Head of caudate nucleus (tissue), 42 donors: Measurements from ENCODE around the gene SMIM22.

ENCODE experiments used
- DNase-seq, 42 donors: peaks; one replicate each; pipeline versions ENCODE4 v3.0.0 to v3.0.0-alpha.2; 2020 to 2021; ENCODE audit warnings: mixed read lengths in 7 of 42
- intact Hi-C: fragments of 100-400 bp; cut with DNase I; formaldehyde crosslinking; loops from one replicate; pipeline ENCODE4 v1.15.0; 2022

Gene SMIM22

GRCh38 chr16:4788910-4789309 is 6.3 kb upstream of the SMIM22 start:
- DNase-seq: no peak
- intact Hi-C loops: no loop called here

GRCh38 chr16:4790261-4790660 is 4.9 kb upstream of the SMIM22 start:
- no peak for DNase-seq
- intact Hi-C loops: no loop called here

GRCh38 chr16:4790871-4791270 is 4.3 kb upstream of the SMIM22 start:
- intact Hi-C loops: no loop called here
- no peak for DNase-seq

GRCh38 chr16:4792951-4793513 is 2.1 kb upstream of the SMIM22 start:
- intact Hi-C loops: no loop called here
- no peak for DNase-seq

GRCh38 chr16:4795828-4796572 is 831 bp downstream of the SMIM22 start:
- DNase-seq: no peak
- intact Hi-C loops: no loop called here

DNA sequence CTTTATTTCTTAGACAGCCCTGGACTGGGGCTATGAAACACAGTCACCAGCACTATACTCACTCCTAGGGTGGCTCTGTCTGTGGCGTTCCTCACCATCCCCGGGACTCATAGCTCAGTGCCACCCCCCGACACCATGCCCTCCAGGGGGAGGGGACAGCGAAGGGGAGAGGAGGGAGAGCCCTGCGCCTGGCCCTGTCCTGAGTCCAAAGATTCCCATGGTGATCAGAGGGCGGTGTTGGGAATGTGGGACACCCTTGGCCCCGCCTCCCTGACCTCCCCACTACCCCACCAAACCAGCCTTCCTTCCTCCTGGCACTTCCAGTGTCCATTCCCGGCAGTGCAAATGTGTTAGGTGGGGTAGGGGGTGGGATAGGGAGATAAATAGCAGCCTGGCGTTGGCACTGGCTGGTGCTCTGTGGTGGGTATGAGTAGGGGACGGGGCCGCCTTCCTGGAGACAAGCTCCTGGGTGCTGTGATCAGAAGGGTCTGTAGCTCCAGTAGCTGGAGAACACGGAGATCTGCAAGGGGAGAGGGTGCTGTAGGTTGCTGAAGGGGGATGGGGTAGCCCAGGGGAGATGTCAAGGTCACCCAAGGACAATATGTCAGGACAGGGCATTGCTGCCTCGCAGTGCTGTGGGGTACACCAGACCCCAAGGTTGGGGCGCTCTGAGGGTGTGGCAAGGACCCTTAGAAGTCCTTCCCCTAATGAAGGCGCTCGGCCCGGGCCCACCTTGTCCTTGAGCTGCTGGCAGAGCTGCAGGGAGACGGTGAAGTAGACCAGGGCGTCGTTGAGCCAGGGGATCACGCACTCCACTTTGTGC is 2.0 kb downstream of the SMIM22 start:
- no peak for DNase-seq
- intact Hi-C loops: no loop called here

DNA sequence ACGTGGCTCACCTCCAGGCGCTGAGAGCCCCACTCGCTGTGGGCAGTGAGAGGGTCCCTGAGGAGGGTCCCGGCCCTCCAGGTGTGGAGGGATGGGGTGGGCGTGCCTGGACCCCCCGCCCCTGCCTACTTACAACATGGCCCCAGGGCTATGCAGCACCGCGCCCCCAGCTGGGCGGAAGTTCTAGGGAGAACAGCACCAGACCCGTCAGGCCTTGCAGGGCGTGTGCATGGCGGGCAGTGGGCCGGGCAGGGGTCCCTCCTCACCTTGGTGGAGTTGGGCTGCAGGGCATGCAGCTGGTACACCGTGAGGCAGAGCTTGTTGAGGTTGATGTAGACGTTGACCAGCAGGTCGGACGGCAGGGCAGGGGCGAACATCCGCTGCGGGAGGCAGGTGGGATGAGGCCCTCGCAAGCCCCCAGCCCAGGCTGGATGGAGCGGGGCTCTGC is 2.7 kb downstream of the SMIM22 start:
- DNase-seq: no peak
- intact Hi-C loops: no loop called here

GRCh38 chr16:4798456-4798855 is 3.3 kb downstream of the SMIM22 start:
- intact Hi-C loops: no loop called here
- DNase-seq: no peak

DNA sequence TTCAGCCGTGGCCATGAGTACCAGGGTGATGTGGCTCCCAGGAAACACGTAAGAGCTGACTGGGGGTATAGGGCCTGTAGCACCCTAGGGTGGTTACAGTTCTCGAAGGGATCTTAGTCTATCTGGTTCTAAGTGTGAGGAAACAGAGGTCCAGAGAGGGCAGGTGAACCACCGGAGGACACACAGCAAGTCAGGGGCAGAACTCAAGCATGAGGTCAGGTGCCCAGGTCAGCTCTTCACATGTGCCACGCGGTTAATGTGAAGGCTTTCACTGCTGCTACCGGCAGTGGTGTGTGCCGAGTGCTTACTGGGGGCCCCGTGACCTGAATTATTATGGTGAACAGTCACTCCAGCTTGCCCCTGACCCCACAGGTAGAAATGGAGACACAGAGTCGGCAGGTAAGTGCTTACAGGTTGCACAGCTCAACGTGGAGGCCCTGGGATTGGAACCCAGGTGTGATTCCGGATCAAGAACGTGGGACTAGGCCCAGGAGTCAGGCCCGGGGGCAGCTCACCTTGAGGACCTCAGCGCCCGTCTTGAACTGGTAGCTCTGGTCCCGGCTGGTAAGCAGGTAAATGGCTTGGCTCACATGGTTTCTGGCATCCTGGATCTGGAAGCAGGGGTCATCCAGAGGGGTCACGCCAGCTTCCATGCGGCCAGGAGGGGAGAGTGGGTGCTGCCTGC is 4.1 kb downstream of the SMIM22 start:
- no peak for DNase-seq
- intact Hi-C loops: no loop called here

DNA sequence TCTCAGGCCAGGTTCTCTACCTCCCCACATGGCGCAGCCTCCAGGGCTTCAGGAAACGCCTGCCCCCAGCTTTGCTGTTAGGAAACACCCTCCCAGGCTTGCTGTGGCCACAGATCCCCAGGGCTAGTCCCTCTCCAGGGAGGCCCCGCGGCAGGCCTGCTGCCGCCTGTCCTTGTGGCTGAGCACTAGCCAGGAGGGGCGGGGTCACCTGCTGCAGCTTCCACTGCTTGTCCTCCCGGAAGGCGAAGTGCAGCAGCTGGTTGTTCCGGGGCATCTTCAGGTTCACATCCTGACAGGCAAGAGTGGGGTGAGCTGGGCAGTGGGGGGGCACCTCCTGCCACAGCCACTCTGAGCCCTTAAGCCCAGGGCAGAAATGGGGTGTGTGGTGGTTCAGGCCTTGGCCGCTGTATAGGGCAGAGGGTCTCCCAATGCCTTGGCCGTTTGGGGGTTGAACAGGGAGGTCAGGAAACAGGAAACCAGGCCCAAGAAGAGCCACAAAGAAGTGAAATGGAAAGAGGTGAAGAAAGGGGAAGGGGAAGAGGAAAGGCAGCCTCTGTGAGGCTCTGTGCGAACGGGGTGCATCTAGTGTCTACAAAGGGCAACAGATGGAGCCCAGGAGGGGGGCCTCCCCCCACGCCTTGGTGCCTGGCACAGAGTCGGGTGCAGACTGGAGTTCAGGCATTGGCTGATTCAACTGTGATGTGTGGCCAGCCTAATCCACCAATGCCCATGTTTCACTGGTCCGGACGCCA is 5.3 kb downstream of the SMIM22 start:
- intact Hi-C loops: loop anchor here (5.0 kb wide), 2 partner anchors 33 to 47 kb away; partner anchors contain the start of genes GLYR1, UBN1 and ZNF500
- peak; percentile 63 to 96 (median 88) for DNase-seq

DNA sequence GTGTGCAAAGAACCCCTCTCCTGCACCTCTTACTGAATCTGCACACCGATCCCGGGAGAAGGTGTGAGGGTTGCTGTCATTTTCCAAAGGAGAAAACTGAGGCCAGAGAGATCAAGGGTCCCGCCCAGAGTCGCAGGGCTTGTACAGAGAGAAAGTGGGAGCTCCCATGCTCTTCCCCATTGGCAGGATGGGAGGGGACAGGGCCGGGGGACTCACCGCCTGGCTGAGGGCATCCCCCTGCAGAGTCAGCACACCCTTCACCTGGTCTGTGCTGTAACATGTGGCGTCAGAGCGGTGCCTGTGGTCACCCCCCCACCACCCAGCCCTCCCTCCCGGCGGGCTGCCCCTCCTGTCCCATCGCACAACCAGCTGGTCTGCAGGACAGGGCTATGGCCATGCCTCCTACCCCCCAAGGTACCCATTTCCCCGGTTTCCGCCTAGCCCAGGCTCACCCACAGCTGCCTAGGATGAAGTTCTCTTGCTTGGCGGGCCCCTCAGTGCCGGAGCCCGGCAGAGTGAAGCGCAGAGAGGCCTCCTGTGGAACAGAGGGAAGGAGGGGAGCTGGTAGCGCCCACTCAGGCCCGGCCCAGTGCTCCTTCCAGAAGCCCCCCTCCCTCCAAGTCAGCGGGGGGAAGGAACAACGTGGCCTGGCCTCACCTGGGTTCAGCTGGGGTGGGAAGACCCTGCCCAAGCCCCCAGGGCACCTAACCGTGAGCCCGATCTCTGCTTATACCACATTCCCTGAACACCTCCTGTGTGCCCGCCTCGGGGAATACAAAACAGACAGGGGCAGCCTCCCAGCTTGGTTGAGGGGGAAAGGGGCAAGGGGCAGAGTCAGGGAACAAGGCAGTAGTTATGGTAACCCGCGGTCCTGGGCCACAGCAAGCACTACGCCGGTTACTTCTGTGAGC is 6.1 kb downstream of the SMIM22 start:
- intact Hi-C loops: loop anchor here (5.0 kb wide), 2 partner anchors 34 to 46 kb away; partner anchors contain the start of genes GLYR1, UBN1 and ZNF500
- DNase-seq: peak in 13 of 42 donors; percentile 14 to 58 (median 28)

DNA sequence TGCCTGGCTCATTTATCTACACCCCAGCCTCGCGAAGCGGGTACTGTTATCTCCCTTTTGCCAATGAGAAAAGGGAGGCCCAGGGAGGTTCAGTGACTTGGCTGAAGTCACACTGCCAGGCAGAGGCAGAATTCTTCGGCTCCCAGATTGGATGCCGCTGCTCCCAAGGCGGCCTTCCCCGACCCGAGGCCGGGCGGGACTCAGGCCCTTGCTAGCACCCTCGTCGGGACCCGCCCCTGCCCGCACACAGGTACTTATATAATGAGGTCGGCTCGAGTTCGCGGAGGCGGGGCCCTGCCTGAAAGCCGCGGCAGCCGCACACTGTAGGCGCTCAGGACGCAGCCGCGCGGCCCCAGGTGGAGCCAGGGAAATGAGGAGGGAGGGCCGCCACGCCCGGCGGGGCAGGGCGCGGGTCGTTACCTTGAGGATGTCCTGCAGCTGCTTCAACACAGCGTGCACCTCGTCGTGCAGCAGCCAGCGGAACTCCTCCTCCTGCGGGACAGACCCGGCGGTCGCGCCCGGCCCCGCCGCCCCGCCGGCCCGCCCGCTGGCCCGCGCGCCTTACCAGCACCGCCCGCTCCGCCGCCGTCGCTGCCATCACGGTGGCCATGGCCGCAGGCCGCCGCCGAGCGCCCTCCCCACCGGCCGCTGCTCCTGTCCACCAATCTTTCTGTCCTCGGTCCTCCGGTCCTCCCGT is 6.9 kb downstream of the SMIM22 start, which contains the start of gene ROGDI:
Gene ROGDI, minus strand, starts transcription at position 672 of the 697 bp plus-strand sequence. Its CDS starts 62 bp downstream, at position 610.
- intact Hi-C loops: loop anchor here (5.0 kb wide), 2 partner anchors 35 to 45 kb away; partner anchors contain the start of genes GLYR1, UBN1 and ZNF500
- DNase-seq: peak; percentile 60 to 94 (median 84)

- DNase-seq: peak; percentile 87 to 98 (median 94)
- intact Hi-C loops: loop anchor here (5.0 kb wide), 2 partner anchors 35 to 45 kb away; partner anchors contain the start of genes GLYR1, UBN1 and ZNF500
Observed at GRCh38 chr16:4802659-4803287, 7.6 kb downstream of the SMIM22 start.

- intact Hi-C loops: loop anchor here (5.0 kb wide), 2 partner anchors 36 to 44 kb away; partner anchors contain the start of genes GLYR1, UBN1 and ZNF500
- DNase-seq: peak in 14 of 42 donors; percentile 14 to 55 (median 32)
Observed at GRCh38 chr16:4803401-4803844, 8.3 kb downstream of the SMIM22 start.

DNA sequence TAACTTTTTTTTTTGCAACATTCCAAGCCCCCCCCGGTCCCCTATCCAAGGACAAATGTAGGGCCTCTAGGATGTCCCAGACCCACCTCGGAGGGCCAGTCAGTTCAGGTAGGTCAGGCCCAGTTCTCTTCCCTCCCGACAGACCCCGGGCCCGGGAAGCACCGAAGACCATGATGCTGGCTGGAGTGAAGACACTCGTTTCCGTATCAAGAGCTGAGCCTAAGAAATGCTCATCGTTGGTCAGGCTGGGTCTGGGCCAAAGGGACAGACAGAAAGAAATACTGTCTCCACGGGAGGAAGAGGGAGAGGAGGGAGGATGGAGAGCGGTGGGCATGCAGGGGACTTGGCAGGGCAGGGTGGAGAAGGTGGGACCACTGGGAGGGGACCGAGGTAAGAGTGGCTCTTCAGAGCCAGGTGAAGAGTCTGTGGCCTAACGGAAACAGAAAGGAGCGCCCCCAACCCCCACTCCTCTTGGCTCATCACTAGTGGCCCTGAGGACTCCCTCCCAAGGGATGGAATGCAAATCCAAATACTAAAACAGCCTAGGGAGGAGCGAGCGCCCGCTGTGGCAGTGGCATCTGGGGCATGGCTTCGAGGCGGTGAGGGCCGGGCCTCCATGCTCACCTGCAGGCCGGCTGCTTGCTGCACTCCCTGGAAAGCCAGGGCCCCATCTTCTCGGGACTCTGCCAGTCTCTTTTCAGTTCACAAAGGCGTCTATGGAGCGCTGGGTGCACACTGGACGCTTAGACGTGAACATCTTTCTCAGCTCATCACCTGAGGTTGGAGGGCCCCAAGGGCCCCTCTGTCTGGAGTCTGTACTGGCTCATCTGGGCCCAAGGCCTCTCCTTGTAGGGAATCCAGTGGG is 9.0 kb downstream of the SMIM22 start:
- peak in 1 of 42 donors; percentile 23 for DNase-seq
- intact Hi-C loops: loop anchor here (5.0 kb wide), 2 partner anchors 37 to 43 kb away; partner anchors contain the start of genes GLYR1, UBN1 and ZNF500
